KMS-11 (cell line): ENCODE measurements around the gene KAZN.

ENCODE experiments used
- H2AFZ ChIP-seq: fragments of 200-600 bp; sonication (generic); 2 replicates; pipeline ENCODE4 v1.6.1; 2016; ENCODE audit warnings: antibody characterized with exemption, mixed run types, low read depth
- H3K27ac ChIP-seq: fragments of 200-600 bp; sonication (generic); 2 replicates; pipeline ENCODE4 v1.6.1; 2016; ENCODE audit warnings: mild to moderate bottlenecking, mixed run types
- H3K27me3 ChIP-seq: fragments of 200-600 bp; sonication (generic); 2 replicates; pipeline ENCODE4 v1.6.1; 2017; ENCODE audit warnings: mild to moderate bottlenecking, low read depth, mixed run types, moderate library complexity; ENCODE audit not compliant: insufficient read depth
- H3K36me3 ChIP-seq: fragments of 200-600 bp; sonication (generic); 2 replicates; pipeline ENCODE4 v1.6.1; 2017; ENCODE audit warnings: mild to moderate bottlenecking, mixed run types; ENCODE audit not compliant: insufficient read depth
- H3K4me1 ChIP-seq: fragments of 200-600 bp; sonication (generic); 2 replicates; pipeline ENCODE4 v1.6.1; 2016; ENCODE audit warnings: mild to moderate bottlenecking, low read depth, mixed run types; ENCODE audit not compliant: poor library complexity, severe bottlenecking
- H3K4me2 ChIP-seq: fragments of 200-600 bp; sonication (generic); 2 replicates; pipeline ENCODE4 v1.7.0; 2016; ENCODE audit warnings: mild to moderate bottlenecking, mixed run types
- H3K4me3 ChIP-seq: fragments of 200-600 bp; sonication (generic); IDR thresholded peaks from 2 replicates; pipeline ENCODE4 v1.6.1; 2017; ENCODE audit warnings: low read depth, low read length, mixed read lengths; ENCODE audit not compliant: insufficient read depth
- H3K79me2 ChIP-seq: fragments of 200-600 bp; sonication (generic); 2 replicates; pipeline ENCODE4 v1.6.1; 2016; ENCODE audit warnings: low read depth, mixed run types; ENCODE audit not compliant: insufficient read depth
- H3K9ac ChIP-seq: fragments of 200-600 bp; sonication (generic); 2 replicates; pipeline ENCODE4 v1.6.1; 2016; ENCODE audit warnings: mild to moderate bottlenecking, mixed run types
- H4K20me1 ChIP-seq: fragments of 200-600 bp; sonication (generic); 2 replicates; pipeline ENCODE4 v1.6.1; 2016; ENCODE audit warnings: mild to moderate bottlenecking, mixed run types; ENCODE audit not compliant: insufficient read depth
- TF ChIP-seq, protein P1 (sequence below): fragments of 200-600 bp; sonication (generic); conservative IDR thresholded peaks from 2 replicates; pipeline ENCODE4 v1.6.1; 2017; ENCODE audit warnings: low read depth, mild to moderate bottlenecking, antibody characterized with exemption, low read length, moderate library complexity, mixed read lengths

Gene KAZN

DNA sequence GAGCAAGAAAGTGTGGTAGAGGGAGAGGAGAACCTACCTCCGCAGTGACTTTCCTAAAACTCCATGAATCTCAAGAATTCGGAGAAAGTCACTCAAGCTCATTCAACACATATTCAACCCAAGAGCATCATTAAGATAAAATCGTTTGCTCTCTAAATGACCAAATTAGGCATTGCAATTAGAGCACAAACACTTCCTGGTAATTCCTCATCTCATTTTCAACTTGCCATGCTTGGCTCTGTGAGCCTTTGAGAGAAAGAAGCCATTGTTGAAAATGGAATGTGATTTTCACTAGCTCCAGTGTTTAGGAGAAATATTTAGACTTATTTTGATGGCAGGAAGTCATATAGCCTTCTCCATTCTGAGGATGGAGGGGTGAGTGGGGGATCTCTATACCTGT, 52.5 kb downstream of the KAZN start:
- Histone ChIP-seq H3K9ac (no peak overlapping the region), H2AFZ (no peak overlapping the region), H4K20me1 (no peaks in the 10 kb centered on the region), H3K4me3 (no peak overlapping the region), H3K4me2 (no peak overlapping the region), H3K27ac (no peak overlapping the region), H3K79me2 (no peaks in the 10 kb centered on the region), H3K4me1 (no peaks in the 10 kb centered on the region), H3K36me3 (no peaks in the 10 kb centered on the region), H3K27me3 (peaks cover 5% of the 10 kb centered on the region; the same call in 1 of the 2 replicates)
- TF ChIP-seq, protein P1, sequence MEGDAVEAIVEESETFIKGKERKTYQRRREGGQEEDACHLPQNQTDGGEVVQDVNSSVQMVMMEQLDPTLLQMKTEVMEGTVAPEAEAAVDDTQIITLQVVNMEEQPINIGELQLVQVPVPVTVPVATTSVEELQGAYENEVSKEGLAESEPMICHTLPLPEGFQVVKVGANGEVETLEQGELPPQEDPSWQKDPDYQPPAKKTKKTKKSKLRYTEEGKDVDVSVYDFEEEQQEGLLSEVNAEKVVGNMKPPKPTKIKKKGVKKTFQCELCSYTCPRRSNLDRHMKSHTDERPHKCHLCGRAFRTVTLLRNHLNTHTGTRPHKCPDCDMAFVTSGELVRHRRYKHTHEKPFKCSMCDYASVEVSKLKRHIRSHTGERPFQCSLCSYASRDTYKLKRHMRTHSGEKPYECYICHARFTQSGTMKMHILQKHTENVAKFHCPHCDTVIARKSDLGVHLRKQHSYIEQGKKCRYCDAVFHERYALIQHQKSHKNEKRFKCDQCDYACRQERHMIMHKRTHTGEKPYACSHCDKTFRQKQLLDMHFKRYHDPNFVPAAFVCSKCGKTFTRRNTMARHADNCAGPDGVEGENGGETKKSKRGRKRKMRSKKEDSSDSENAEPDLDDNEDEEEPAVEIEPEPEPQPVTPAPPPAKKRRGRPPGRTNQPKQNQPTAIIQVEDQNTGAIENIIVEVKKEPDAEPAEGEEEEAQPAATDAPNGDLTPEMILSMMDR, result no peak

DNA sequence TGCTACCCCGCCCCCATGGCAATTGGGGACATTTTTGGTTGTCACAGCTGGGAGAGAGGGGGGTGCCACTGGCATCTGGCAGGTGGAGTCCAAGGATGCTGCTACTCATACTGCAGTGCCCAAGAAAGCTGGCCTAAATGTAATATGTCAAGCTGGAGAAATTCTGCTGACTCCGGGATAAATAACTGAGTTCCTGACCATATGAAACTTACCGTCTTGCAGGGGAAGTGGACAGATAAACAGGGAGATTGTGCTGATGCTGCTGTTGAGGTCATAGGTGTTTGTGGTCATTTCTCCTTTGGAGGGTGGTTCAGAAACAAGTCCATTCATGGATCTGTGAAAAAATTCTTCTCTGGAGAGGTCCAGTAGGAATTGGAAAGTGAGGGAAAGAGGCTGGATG, 54.4 kb downstream of the KAZN start:
- no peaks in the 10 kb centered on the region for H3K79me2 ChIP-seq
- H3K27ac ChIP-seq, result no peak overlapping the region
- H3K4me2 ChIP-seq, result no peak overlapping the region
- no peaks in the 10 kb centered on the region for H3K4me1 ChIP-seq
- H4K20me1 ChIP-seq, result no peaks in the 10 kb centered on the region
- no peak overlapping the region for H2AFZ ChIP-seq
- H3K36me3 ChIP-seq, result no peaks in the 10 kb centered on the region
- TF ChIP-seq, protein P1, result no peak
- H3K27me3 ChIP-seq, result peaks cover 5% of the 10 kb centered on the region; the same call in 1 of the 2 replicates
- no peak overlapping the region for H3K9ac ChIP-seq
- H3K4me3 ChIP-seq, result no peak overlapping the region

DNA sequence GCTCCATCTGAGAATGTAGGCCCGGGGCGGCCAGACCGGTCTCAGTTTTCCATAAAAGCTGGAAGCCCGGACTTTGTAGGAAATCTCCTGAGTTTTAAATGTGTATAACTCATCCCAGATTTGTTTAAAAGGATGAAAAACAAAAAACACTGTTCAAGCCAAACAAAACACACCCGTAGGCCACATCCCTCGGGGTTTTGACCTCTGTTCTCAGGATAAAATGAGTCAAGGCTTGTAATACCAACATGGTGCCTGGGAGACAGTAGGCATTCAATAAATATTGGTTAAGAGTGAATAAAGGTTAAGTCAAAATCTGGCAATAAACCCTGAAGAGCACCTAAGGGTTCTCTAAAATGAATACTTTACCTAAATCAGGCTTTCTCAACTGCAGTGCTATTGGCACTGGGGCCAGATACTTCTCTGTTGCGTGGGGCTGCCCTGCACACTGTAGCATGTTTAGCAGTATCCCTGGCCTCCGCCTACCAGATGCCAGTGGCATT, 55.0 kb downstream of the KAZN start:
- H4K20me1 ChIP-seq, result no peaks in the 10 kb centered on the region
- H3K36me3 ChIP-seq, result no peaks in the 10 kb centered on the region

DNA sequence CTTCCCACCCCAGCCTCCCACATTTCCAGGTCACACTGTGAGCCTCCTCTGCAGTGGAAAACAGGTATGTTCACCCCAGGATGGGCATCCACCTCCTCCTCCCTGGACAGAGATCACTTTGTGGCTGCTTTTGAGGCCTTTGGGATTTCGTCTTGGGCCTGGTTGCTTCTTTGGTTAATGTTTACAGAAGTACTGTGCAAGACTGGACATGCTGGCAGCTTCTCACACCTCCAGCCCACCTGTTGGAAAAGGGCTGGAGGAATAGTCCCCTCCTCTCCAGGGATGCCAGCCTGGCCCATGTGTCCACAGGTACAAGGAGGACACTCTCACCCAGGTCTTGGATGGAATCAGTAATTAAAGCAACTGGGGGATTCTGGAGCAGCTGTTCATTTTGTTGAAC, 56.1 kb downstream of the KAZN start:
- H4K20me1 ChIP-seq, result no peaks in the 10 kb centered on the region
- TF ChIP-seq, protein P1, result no peak
- no peak overlapping the region for H2AFZ ChIP-seq

More for the DNA sequence above, 55.0 kb downstream of the KAZN start:
- Histone ChIP-seq H3K4me3 (no peak overlapping the region), H2AFZ (no peak overlapping the region), H3K9ac (no peak overlapping the region), H3K4me1 (no peaks in the 10 kb centered on the region), H3K79me2 (no peaks in the 10 kb centered on the region), H3K27me3 (peaks cover 5% of the 10 kb centered on the region; the same call in 1 of the 2 replicates), H3K4me2 (no peak overlapping the region), H3K27ac (no peak overlapping the region)
- TF ChIP-seq, protein P1, result no peak

More for the DNA sequence above, 56.1 kb downstream of the KAZN start:
- no peak overlapping the region for H3K4me2 ChIP-seq
- H3K36me3 ChIP-seq, result no peaks in the 10 kb centered on the region
- no peak overlapping the region for H3K27ac ChIP-seq
- no peak overlapping the region for H3K9ac ChIP-seq
- no peaks in the 10 kb centered on the region for H3K4me1 ChIP-seq
- no peak overlapping the region for H3K4me3 ChIP-seq
- H3K27me3 ChIP-seq, result peaks cover 5% of the 10 kb centered on the region; the same call in 1 of the 2 replicates
- H3K79me2 ChIP-seq, result no peaks in the 10 kb centered on the region
